Measurements from ENCODE around the gene SLC30A2.

SLC30A2 gene

DNA sequence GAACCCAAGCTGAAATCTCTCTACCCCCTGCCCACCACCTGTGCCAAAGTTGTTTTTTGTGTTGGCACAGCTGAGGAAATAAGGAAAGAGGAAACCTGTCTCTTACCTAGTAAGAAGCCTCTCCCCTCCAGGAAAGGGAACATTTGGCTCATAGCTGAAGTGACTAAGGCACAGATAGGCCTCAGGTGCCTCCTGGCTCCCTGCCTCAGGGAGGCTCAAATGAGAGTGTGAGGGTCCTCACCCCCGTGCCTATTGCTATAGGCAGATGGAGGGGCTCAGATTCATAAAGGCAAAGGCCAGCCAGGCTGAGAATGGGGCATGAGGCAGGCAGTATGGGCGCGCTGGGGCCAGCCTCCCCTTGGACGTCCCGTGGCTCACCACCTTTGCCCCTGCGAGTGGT, 7.4 kb downstream of the SLC30A2 start:
- no peak for DNase-seq

DNA sequence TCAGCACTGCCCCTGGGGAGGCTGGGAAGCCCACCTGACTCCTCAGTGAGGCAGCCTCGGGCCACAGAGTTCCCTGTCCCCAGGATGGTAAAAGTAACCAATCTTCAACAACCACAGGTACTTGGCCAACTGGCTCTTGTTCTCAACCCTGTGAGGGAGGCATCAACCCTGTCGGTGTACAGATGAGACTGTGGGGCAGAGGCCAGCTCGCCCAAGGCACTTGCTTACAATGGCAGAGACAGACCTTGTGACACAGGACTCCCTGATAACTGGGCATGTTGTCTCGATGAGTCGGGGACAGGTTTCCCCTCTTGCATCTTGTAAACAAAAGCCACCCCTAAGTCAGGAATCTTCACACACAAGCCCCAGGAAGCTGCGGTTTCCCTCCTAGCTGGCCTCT, 8.0 kb downstream of the SLC30A2 start:
- DNase-seq: no peak

DNA sequence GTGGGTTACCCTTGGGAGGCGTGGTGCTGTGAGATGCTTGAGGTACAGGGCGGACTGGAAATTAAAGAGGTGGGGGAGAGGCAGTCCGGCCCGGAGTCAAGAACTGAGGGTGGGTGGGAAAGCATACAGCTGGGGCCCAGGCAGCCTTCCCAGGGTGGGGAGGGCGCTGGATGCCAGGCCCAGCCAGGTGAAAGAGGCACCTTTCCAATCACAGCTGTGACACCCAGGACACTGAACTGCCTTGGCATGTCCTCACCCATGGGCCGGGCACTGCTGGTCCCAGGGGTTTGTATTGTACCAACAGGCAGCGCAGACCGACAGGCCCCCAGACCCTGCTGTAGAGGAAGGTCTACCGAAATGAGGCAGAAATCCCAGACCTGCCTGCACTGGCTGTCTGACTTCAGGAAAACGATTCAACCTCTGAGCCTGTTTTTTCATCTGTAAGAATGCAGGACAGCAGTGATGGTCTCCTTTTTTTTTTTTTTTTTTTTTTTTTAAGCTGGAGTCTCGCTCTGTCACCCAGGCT, 9.1 kb downstream of the SLC30A2 start:
- DNase-seq: no peak

DNA sequence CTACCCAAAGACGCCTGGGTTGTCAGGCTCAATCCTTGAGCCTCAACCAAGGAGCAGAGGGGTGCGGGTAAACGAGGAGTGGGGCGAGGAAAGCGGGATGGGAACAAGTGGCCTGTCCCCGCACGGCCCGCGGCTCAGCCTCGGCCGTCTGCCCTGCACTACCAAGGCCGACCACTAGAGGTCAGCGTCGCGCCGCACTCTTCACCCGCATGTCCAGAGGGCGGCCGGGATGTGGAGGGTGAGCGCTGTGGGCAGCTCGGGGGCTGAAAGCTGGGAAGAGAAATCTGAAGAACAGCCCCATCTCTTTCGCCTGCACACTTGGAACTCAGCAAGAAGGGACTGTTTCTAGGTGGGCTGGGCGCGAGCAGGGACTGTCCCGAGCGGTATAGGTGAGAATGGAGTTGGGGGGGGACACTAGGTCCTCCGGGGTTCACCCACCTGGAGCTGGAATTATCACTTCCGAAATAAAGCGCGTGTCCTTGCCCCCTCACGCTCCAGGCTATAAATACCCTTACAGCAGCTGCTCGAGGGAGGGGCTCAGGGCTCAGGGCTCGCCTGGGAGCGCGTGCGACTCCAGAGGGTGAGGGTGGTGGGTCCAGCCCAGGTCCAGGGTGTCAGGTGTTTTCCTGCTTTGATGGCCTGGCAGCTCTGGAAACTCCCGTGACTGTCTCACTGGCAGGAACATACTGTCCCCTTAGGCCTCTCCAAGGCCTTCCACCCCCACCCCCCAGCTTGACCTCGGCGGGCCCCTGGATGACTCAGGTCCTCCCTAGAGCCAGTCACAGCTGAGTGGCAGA, 9.8 kb downstream of the SLC30A2 start:
- DNase-seq: peak; percentile 67

DNA sequence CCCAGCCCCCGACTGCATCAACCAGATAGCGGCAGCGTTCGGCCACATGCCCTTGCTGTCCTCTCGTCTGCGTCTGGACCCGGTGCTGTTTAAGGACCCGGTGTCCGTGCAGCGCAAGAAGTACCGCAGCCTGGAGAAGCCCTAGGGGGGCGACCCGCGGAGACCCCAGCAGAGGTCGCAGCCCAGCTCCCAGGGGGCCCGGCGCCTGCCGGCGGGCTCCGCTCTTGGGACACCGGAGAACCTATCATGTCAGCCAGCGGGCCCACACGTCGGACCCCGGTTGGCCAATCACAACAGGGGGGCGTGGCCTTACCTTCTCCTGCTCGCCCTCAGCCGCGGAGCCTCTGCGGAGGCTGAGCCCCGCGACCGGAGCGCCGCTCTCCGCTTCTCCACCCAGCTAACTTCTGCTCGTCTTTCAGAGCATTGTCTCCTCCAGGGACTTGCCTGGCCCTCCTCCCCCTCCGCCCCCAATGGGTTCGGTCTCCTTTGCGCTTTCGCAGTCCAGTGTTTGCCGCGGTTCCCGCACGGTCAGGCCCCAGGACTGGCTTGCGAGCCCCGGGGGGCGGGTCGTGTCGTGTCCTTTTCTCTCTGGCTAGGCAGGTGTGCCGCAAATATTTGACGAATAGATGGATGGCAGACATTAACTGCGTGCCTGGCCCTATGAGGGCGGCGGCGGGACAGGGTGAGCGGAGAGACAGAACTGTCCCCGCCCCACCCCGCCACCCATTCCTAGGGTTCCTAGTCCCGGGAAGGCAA, 10.5 kb downstream of the SLC30A2 start:
- DNase-seq: peak; percentile 85

DNA sequence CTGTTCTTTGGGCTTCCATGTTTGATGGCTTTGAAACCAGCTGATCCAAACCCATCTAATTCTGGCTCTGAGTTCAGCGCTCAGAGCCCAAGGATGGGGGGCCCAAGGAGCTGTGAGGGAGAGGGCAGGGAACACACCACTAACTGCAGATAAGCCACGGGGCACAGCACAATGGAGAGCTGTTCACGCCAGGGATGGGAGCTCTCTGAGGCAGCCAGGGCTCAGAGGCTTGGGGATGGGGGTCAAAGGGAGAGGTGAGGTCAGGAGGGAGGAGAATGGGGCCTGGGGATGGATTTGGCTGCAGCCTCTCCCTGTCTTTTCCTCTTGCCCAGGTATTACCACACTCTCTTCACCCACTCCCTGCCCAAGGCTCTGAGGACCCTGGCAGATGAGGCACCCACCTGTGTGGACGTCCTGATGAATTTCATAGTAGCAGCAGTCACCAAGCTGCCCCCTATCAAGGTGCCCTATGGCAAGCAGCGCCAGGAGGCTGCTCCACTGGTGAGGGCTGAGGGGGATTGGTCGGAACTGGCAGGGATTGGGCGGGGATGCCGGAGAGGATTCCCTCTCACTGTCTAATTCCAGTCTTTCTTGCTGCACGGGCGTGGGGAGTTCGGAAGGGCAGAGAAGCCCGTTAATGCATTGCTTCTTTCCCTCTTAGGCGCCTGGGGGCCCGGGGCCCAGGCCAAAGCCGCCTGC, 11.3 kb downstream of the SLC30A2 start:
- no peak for DNase-seq

DNA sequence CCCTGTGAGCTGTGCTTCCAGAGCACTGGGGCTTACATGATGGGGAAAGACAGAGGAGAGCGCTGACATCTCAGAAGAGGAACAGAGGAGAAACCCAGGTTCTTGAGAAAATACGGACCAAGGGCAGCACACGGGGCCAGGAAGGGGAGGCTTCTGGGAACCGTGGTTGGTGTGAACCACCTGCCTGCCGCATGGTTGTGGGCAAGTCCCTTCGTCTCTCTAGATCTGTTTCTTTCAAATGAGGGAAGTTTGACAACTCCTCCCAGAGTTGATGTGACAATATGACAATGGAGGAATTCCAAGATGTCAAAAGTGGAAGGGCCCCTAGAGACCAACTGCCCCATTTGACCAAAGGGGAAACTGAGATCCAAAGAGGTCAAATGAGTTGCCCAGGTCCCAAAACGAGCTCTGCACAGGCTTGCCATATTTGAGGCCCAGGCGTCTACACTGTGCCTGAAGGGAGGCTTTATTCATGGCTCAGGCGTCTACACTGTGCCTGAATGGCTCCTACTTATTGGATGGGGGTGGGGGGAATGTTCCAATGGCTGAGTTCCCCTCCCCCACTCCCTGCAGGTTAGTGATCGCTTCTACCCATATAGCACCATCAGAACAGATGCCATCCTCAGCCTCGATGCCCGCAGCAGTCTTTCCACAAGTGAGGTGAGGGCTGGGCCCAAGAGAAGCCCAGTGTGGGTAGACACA, 13.1 kb downstream of the SLC30A2 start:
- no peak for DNase-seq

DNA sequence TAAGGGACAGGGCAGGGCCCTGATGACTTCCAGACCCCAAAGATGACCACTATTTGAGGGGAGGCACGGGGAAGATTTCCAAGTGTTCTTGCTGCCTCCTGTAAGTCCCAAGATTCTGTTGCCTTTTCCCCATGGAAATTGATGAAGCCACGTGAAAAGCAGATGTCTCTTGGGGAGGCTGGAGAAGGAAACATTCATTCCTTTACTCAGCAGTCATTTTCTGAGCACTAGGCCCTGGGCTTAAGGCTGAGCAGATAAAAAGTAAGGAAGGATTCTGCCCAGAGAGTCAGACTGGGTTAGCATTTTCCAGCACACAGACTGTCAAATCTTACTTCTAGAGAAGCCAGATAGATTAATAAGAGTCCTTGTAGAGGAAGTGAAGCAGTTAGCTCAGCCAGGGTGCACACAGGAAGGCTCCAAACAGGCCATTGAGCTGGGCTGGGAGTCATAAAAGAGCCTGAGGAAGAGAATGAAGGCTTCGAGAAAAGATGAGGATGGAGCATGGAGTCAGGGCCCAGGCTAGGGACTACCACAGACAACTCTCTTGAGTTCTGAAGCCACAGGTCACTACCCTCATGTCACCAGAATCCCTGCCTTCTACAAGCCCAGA, 14.2 kb downstream of the SLC30A2 start:
- no peak for DNase-seq

DNA sequence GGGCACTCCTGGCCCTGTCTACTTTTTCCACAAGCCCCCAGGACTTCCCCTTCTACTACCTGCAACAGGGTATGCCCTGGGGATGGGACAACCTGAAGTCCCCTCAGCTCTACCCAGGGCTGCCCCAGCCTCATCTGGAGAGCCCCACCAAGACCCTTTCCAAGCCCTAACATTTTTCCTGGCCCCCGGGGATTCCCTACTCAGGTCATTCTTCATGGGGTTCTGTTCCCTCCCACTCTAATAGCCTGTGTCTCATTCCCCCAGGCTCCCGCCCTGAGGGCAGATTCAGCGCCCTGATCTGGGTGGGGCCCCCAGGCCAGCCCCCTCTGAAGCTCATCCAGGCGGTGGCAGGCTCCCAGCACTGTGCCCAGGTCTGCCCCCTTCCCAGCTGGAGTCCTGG, 14.7 kb downstream of the SLC30A2 start:
- DNase-seq: no peak

DNA sequence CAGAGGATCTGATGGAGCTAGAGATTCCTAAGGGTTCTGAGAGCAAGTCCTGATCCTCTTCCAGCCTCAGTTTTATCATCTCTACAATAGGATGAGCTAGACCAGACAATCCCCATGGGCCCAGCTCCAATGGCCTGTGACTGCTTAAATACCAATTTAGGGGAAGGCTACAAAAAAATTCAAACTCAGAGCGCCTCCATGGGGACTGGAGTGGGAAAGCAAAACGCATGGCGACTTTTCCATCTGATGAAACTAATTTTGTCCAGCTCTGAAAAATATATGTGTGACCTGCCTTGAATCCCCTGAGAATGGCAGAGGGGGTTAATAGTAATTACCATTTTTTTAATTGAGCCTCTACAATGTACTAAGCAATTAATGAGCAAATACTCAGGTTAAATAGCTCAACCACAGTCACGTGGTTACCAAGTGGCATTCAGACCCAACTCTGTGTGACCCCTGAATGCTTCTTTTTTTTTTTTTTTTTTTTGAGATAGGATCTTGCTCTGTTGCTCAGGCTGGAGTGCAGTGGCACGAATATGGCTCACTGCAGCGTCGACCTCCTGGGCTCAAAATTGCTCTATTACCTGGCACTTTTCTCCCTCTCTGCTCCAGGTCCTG, 15.9 kb downstream of the SLC30A2 start:
- DNase-seq: no peak

DNA sequence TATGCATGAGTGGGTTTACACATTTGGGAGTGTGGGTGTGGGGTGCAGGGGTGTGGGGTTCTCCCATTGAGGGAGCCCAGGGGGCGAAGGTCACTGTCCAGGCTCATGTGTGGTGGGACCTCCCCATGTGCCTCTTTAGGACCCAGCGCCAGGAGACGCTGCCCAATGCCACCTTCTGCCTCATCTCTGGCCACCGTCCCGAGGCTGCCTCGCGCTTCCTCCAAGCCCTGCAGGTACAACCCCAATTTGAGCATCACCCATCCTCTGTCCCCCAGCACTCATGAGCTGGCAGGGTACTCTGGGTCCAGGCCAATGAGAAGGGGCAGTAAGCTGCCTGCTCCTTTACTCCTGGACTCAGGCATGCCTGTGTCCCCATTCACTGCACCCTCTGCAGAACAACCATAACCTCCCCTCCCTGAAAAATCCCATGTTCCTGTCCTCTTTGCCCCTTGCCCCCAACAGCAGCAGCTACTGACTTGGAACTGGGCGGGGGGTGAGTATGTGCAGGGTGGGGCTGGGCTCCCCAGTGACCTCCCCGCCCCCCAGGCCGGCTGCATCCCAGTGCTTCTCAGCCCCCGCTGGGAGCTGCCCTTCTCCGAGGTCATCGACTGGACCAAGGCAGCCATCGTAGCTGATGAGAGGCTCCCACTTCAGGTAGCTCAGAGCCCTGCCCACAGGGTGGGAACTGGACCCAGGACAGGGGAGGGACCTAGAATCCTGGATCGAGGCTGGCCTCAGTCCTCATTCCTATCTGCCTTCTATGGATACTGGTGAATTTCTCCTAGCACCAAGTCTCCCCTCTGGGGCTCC, 16.7 kb downstream of the SLC30A2 start:
- no peak for DNase-seq

DNA sequence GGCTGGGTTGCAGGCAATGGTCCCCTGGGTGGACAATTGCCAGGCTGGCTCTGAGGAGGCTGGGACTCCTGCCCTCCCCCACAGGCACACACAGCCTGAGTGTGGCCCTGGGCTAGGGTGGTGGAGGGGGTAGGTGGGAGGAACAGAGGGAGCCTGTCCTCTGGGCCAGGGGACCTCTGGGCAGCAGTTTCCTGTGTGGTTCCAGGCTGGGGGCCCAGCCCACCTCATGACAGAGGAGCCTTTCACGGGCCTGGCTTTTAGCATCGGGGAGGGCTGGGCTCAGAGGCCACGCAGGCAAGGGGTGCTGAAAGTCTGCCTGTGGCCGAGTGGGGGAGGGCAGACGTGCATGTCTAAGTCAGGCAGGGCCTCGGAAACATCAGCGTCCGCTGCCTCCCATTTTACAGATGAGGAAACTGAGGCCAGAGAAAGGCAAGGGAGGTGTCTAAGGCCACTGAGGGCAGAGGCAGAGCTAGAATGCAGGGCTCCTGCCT, 17.4 kb downstream of the SLC30A2 start:
- no peak for DNase-seq

DNA sequence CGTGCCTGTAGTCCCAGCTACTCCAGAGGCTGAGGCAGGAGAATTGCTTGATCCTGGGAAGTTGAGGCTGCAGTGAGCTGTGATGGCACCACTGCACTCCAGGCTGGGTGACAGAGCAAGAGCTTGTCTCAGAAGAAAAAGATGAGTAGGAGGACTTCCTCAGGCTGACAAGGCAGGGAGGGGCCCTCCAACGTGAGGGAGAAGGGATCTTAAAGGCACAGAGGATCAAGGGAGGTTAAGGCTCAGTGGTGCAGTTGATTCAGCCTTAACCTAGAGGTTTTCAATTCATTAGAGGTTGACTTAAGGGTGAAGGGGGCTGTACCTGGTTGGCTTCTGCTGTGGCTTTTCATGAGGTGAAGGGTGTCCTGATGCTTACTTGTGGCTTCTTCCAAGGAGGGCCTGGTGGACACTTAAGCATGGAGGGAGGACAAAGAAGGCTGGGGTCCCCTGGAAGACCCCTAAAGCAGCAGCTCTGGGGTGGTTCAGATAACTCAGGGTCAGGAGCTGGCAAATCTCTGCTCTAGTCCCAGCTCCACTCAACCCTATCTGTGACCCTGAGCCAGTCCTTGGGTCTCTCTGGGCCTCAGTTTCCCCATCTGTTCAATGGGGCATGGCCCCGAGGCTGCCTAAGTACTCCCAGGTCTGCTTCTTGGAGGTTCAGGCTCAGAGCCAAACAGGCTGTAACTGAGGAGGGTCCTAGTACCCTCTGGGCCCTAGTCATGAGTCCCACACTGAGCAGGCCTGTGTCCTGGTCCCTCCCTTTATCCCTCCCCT, 18.0 kb downstream of the SLC30A2 start:
- no peak for DNase-seq

DNA sequence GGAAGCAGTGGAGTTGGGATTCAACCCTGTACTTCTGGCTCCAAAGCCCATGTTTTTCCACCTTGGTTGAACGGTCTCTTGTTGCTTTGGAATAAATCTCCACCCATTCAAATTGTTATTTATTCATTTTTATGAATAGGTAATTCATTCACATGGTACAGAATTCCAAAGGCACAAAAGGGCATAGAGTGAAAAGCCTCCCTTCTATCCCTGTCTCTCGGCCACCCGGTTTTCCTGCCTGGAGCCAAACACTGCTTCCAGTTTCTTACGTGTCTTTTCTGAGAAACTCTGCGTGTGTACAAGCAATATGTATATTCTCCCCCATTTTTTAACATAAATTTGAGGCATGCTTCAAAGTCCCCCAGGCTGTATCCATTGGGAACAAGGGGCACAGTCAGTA, 20.4 kb downstream of the SLC30A2 start:
- DNase-seq: no peak

DNA sequence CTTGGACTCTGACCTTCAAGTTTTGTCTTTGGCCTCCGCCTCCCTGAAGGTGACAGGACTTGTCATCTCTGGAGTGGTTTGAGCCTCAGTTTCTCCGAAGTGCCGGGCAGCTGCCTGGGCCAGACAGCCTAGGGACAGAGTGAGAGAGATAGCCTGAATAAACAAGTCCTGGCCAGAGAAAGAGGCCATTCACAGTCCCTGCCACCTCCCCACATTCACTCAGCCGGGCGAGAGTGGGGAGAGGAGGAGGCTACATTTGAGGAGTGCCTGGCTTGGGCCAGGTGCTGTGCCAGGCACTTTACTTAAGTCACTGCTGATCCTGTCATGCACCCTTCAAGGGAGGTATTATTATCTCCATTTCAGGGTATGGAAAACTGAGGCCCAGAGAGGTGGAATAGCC, 20.9 kb downstream of the SLC30A2 start:
- DNase-seq: no peak

DNA sequence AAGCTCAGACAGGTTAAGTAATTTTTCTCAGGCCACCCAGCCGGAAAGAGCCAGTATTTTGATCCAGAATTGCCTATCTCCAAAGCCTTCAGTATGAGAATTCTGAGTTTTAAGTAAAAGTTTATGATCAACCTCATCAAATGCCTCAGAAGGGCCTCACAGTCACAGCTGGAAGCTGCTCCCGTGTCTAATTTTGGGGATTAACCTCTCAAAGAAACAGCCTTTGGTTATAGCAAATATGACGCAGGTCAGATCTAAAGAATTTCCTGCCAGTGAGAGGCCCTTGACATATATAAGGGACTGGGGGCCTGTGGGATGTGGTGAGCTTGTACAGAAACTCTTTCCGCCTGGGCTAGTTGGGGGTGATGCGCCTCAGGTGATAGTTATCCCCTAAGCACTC, 22.1 kb downstream of the SLC30A2 start:
- no peak for DNase-seq

DNA sequence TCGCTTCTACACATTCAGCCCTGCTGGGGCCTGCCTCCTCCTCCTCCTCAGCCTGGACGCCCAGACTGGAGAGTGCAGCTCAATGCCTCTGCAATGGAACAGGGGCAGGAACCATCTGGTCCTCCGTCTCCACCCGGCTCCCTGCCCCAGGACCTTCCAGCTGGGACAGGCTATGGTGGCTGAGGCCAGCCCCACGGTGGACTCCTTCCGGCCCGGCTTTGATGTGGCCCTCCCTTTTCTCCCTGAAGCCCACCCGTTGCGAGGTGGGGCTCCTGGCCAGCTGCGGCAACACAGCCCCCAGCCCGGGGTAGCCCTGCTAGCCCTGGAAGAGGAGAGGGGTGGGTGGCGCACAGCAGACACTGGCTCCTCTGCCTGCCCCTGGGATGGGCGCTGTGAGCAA, 22.9 kb downstream of the SLC30A2 start:
- DNase-seq: no peak

DNA sequence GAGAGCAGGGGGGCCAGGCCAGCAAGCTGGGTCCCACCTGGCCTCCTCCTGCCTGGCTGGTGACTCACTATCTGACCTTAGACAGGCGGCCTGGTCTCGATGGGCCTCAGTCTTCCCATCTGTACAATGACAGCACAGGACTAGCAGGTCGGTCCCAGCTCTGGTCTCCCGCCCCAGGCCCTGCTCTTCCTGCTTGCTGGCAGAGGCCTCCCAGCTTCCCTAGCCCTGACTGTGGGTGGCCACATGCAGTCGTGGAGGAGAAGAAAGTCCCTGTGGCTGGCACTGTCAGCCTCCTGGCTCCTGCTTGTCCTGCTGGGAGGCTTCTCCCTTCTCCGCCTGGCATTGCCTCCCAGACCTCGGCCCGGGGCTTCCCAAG, 23.5 kb downstream of the SLC30A2 start:
- DNase-seq: no peak

DNA sequence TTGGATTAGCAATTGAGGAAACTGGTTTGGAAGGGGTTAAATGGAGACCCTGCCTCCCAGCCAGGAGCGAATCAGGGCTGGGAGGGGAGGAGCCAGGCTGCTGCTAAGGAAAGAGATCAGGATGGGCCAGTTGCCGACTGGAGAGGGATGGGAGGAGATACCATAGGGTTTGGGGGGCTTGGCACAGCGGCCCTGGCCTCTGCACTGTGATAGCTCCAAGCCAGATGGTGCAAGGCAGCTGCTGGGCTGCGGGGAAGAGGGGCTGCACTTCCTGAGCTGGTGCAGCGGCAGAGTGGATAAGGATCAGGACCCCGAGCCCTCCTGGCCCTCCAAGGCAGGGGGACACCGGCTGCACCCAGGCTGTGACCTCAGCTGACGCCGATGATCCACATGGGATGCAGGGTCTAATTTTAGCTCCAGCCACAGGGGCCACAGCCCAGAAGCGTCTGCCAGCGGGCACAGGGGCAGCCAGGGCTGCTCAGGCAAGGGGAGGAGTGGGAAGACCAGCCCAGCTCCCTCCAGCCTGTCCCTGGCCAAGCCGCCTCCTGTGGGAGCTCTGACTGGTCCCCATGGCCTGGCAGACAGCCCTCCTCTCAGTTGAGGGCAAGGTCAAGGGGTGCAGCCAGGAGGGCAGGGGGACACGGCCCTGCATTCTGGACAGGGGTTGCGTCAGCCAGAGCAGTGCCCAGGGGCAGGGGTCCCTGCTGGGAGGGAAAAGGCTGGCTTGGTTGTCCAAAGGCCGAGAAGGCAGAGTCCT, 24.1 kb downstream of the SLC30A2 start, which contains the start of gene EXTL1:
EXTL1 (plus strand) TSS at position 129 of the 757 bp plus-strand sequence. CDS start 872 bp downstream, outside the sequence.
- DNase-seq: no peak
